Thymus (tissue), 11 donors: Measurements from ENCODE around the gene KRTAP5-6. TPM values are rescaled to one million over a fixed set of nuclear protein-coding genes. Genes with fewer than 3 reads are reported as not detected.
"Not testable (repeated sequence)": the region's sequence is repeated elsewhere in the genome, so short reads cannot be mapped to it uniquely, and the experiment has no call there.

Experiments used
- DNase-seq, 9 donors: peaks; one replicate each; pipeline ENCODE4 v3.0.0-alpha.2; 2013; ENCODE audit warnings: low spot score in 9 of 9, low read depth in 6 of 9, missing footprints in 1 of 9
- H3K27ac ChIP-seq, 2 donors: one replicate each; pipeline ENCODE4 v1.5.1; 2013; ENCODE audit warnings: control low read depth in 1 of 2, low read depth in 1 of 2, low read length in 1 of 2, mild to moderate bottlenecking in 1 of 2, moderate library complexity in 1 of 2
- H3K27me3 ChIP-seq, 2 donors: one replicate each; pipeline ENCODE4 v1.5.1; 2013; ENCODE audit warnings: low read length in 1 of 2; ENCODE audit not compliant: control insufficient read depth in 2 of 2, insufficient read depth in 1 of 2
- H3K36me3 ChIP-seq, 2 donors: one replicate each; pipeline ENCODE4 v1.5.1; 2013; ENCODE audit warnings: low read length in 1 of 2, mild to moderate bottlenecking in 1 of 2, moderate library complexity in 1 of 2; ENCODE audit not compliant: control insufficient read depth in 2 of 2, insufficient read depth in 2 of 2
- H3K4me1 ChIP-seq, 2 donors: one replicate each; pipeline ENCODE4 v1.5.1; 2013; ENCODE audit warnings: low read length in 2 of 2; ENCODE audit not compliant: control insufficient read depth in 2 of 2, insufficient read depth in 2 of 2
- H3K4me3 ChIP-seq, 2 donors: one replicate each; pipeline ENCODE4 v1.5.1; 2013; ENCODE audit warnings: low read length in 2 of 2, control low read depth in 1 of 2, mild to moderate bottlenecking in 1 of 2
- H3K9me3 ChIP-seq, 2 donors: one replicate each; pipeline ENCODE4 v1.5.1; 2013; ENCODE audit warnings: low read length in 1 of 2, mild to moderate bottlenecking in 1 of 2; ENCODE audit not compliant: control insufficient read depth in 2 of 2, insufficient read depth in 1 of 2
- WGBS: extraction: QIAGEN DNeasy Blood & Tissue Kit; methylation state at CpG from one replicate; pipeline ENCODE4 v1.1.7; 2013; 5-methylcytosine and 5-hydroxymethylcytosine counted together
- polyA plus RNA-seq: library from polyadenylated mRNA; stranded (reverse); fragments of 200-250 nt; gene quantifications from one replicate; pipeline ENCODE4 v1.2.3, GENCODE V29; 2013
- total RNA-seq: library from RNA; stranded (reverse); fragments of 120-200 nt; gene quantifications from one replicate; pipeline ENCODE4 v1.2.4, GENCODE V29; 2013
- donor health status: healthy.

The KRTAP5-6 gene
- total and polyA plus RNA-seq, 2 donors = not detected

DNA sequence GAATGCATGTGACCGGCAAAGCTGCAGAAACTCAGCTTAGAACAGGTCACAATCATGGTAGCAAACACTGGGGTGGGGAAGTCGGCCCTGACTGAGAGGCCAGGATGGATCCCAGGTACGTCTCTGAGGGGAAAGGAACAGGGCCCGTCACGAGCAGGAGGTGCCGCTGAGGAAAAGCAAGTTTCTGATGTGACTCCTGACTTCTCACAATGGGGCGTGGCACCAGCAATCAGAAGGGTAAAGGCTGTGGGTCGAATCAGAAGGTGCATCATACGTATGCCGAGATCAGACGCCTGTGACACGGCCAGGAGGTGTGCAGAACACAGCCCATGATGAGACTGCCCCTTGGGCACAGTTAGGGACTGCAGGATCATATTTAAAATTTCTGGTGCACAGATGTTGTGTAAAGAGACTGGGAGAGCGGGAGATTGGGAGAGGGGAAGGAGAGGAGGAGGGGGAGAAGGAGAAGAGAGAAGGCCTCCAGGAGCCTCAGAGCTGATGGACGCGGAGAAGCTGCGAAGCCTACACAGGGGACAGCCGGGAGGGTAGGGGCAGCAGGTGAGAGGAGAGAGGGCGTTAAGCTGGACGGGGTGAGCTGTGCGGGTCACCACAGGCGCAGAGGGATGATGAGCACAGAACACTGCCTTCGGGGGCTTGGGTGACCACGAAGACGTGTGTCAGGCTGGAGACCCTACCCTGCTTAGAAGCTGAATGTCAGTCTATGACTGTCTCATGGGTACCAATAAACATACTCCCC lies 36.7 kb upstream of the KRTAP5-6 start:
- Histone ChIP-seq H3K4me3 (no peak overlapping the region), H3K27me3 (peaks cover 0 to 5% of the 10 kb centered on the region in 2 donors), H3K36me3 (no peaks in the 10 kb centered on the region), H3K9me3 (no peaks in the 10 kb centered on the region), H3K27ac (no peak overlapping the region), H3K4me1 (peaks cover 7 to 16% of the 10 kb centered on the region in 2 donors)
- no peak for DNase-seq
- 88% methylated on average over 24 of the region's 24 CpGs for WGBS

DNA sequence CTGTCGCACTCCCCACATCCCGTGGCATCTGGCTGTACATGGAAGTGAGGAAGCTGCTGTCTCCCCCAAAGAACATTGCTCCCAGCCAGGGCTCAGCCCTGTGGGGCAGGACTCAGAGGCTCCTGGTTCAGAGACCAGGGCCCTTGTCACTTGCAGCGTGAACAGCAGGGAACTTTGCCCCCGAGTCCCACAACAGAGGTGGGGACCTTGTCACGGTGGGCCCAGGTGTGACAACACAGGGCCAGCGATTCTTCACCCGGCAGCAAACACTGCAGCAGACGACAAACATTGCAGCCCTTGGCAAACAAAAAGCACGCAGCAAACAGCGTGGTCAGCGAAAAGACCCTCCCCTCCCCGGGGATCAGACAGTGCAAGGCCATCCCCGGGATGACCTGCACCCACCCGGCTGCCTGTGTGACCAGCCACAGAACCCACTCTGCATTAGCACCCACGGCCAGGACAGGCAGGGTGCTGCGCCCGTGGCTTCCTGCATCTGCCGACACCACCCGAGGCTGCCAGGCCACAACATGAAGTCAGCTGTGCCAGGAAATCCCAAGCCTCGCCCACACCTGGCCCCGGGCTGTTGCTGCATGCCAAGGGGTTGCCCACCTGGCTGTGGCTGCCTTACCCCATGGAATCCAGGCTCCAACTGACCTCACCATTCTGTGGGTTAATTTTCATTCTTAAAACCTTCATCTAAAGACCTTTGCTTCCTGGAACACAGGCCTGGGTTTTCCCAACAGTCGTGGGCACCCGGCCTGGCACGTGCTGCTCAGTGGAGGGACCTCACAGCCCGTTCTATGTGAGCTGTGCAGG lies 35.3 kb upstream of the KRTAP5-6 start:
- not testable (repeated sequence) for H3K9me3 ChIP-seq, H3K27me3 ChIP-seq, DNase-seq, H3K27ac ChIP-seq, H3K4me3 ChIP-seq, H3K36me3 ChIP-seq
- WGBS = 38% methylated on average over 20 of the region's 25 CpGs
- peaks cover 7 to 16% of the 10 kb centered on the region in 2 donors for H3K4me1 ChIP-seq

DNA sequence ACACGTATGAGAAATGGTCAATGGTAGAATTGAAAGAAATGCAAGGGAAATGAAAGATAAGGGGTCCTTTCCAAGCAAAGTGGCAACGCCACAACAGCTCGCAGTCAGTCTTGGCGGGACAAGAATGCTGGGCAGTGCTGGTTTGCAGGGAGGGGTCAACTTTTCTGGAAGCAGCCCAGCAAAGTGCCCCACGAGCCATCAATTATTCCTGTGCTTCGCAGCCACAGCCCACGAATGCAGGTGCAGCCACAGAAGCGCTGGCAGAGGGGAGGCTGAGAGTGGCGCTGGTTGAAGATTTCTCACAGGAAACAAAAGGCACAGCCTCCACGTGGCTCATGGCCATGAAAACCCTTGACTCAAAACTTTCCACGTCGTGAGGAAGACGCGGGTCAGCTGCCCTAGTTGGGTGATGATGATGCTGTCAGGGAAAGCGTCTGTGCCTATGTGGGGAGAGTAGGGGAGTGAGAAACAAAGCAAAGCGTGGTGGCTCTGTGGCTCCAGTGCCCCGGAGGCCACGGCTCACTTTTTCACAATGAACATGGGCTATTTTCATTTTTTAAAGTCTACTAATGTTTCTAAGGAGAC lies 34.2 kb upstream of the KRTAP5-6 start:
- WGBS = 30% methylated on average over 18 of the region's 18 CpGs
- H3K36me3 ChIP-seq, H3K27ac ChIP-seq, H3K4me3 ChIP-seq, H3K9me3 ChIP-seq, DNase-seq, H3K27me3 ChIP-seq: not testable (repeated sequence)
- peaks cover 7 to 16% of the 10 kb centered on the region in 2 donors for H3K4me1 ChIP-seq

GRCh38 chr11:1665313-1665712 lies 31.7 kb upstream of the KRTAP5-6 start:
- Histone ChIP-seq H3K27ac (no peak overlapping the region), H3K27me3 (peaks cover 11 to 30% of the 10 kb centered on the region in 2 donors), H3K9me3 (peaks cover 0 to under 1% of the 10 kb centered on the region in 2 donors), H3K36me3 (no peaks in the 10 kb centered on the region), H3K4me1 (peaks cover 0 to 3% of the 10 kb centered on the region in 2 donors), H3K4me3 (no peak overlapping the region)
- no peak for DNase-seq
- 79% methylated on average over 6 of the region's 8 CpGs for WGBS

DNA sequence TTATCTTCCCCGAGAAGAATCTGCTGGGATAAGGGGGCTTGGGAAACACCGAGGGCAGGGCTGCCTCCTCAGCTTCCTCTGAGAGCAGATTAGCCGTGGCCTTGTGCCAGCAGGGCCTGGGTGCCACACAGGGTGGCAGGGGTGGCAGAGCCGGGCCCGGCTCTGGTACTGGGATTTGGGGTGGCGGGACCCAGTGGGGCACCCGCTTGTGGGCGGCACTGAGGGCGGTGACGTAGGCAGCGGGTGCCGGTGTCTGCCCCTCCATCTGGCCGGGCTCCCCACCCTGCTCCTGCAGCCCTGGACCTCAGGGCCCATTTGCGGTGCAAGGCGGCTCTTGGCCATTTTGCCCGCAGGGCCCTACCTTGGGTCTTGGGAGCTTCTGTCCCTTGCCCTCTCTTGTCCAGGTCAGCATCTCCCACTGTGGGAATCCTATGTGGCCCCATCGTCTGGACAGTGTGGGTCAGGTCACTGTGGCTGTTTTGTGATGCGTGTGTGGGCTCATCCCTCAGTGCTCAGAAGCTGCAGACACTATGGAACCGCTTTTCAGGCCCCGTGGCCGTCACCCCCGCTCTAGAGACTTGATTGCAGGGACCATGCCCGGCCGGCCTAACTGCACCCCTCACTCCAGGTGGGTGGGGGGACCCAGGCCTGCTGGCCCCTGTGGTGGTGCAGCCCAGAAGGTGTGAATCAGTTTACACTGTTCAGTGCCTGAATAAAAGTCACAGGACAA lies 29.7 kb upstream of the KRTAP5-6 start:
- Histone ChIP-seq H3K27me3 (peaks cover 11 to 37% of the 10 kb centered on the region in 2 donors), H3K36me3 (no peaks in the 10 kb centered on the region), H3K27ac (no peak overlapping the region), H3K9me3 (peaks cover 0 to 4% of the 10 kb centered on the region in 2 donors), H3K4me3 (no peak overlapping the region), H3K4me1 (no peaks in the 10 kb centered on the region)
- DNase-seq = no peak
- 97% methylated on average over 24 of the region's 24 CpGs for WGBS

GRCh38 chr11:1667906-1668305 lies 29.1 kb upstream of the KRTAP5-6 start:
- H3K27me3 ChIP-seq = peaks cover 11 to 41% of the 10 kb centered on the region in 2 donors
- H3K9me3 ChIP-seq = peaks cover 0 to 4% of the 10 kb centered on the region in 2 donors
- no peaks in the 10 kb centered on the region for H3K4me1 ChIP-seq
- H3K36me3 ChIP-seq = no peaks in the 10 kb centered on the region
- H3K4me3 ChIP-seq = no peak overlapping the region
- DNase-seq = no peak
- H3K27ac ChIP-seq = no peak overlapping the region
- WGBS = 70% methylated on average over 16 of the region's 16 CpGs

- Histone ChIP-seq H3K27me3 (peaks cover 14 to 46% of the 10 kb centered on the region in 2 donors), H3K4me3 (no peak overlapping the region), H3K27ac (no peak overlapping the region), H3K9me3 (peaks cover 0 to 4% of the 10 kb centered on the region in 2 donors), H3K4me1 (no peaks in the 10 kb centered on the region), H3K36me3 (no peaks in the 10 kb centered on the region)
- DNase-seq = peak in 1 of 9 donors; percentile 18
- WGBS = 39% methylated on average over 13 of the region's 13 CpGs
Observed at GRCh38 chr11:1668911-1669473, 28.0 kb upstream of the KRTAP5-6 start.

DNA sequence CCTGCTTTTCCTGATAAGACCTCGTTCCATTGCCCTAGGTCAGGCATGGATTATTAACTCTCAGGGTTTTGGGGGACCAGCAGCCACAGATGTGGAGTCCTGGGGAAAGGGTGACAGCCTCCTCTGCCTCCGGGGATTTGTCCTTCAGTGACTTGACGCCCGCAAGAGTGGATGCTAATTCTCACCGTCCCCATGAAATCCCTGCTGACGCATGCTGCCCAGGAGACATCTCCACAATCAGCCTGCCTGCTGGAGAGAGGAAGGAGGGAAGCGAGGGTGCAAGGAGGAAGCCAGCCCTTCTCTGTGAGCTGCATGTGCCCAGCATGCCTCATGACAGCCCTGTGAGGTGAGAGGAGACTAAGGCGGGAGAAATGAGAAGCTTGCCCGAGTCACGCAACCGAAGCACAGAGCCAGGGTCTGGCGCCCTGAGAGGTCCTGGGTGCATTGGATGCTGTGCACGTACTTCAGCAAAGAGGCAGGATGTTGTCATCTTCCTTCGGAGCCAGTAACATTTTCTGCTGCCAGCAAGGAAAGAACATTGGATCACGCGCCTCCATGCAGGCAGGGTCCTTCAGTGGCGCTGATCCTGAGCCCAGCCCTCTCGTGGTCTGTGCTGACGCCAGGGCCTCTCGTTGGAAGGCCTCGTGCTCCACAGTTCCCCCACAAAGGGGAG lies 27.3 kb upstream of the KRTAP5-6 start:
- H3K27ac ChIP-seq = no peak overlapping the region
- H3K9me3 ChIP-seq = peaks cover 0 to 4% of the 10 kb centered on the region in 2 donors
- H3K27me3 ChIP-seq = peaks cover 14 to 52% of the 10 kb centered on the region in 2 donors
- H3K4me3 ChIP-seq = no peak overlapping the region
- no peaks in the 10 kb centered on the region for H3K4me1 ChIP-seq
- H3K36me3 ChIP-seq = no peaks in the 10 kb centered on the region
- 69% methylated on average over 21 of the region's 21 CpGs for WGBS
- no peak for DNase-seq
